H1 (cell line): Measurements from ENCODE around the gene KRTAP19-8. TPM values are rescaled to one million over a fixed set of nuclear protein-coding genes. Genes with fewer than 3 reads are reported as not detected.

Experiments
- CTCF ChIA-PET: fragments of 300-600 bp; sonication (Branson Sonifier 250); formaldehyde crosslinking; loops from one replicate; lab custom pipeline; 2021; ENCODE audit not compliant: partially characterized antibody; lab: Charles Lee
- POLR2A ChIA-PET: fragments of 300-600 bp; sonication (Branson Sonifier 250); formaldehyde crosslinking; loops from one replicate; lab custom pipeline; 2021; ENCODE audit warnings: inconsistent platforms; ENCODE audit not compliant: partially characterized antibody; lab: Charles Lee
- DNase-seq, 2 experiments: peaks; one replicate each; pipeline versions ENCODE4 v3.0.0 to v3.0.0-alpha.2; 2010 to 2022; ENCODE audit warnings: low spot score in 2 of 2, low read depth in 1 of 2, mixed read lengths in 1 of 2
- FAIRE-seq: peaks from 2 replicates; lab custom pipeline; 2011; peaks lifted over from hg19 to GRCh38; lab: Jason Lieb, UNC
- H2AFZ ChIP-seq: 2 replicates; pipeline ENCODE4 v1.8.1; 2012; ENCODE audit warnings: low read length, inconsistent platforms
- H2AK5ac ChIP-seq: 2 replicates; pipeline ENCODE4 v1.6.1; 2013; ENCODE audit warnings: low read depth, low read length
- H2BK120ac ChIP-seq: replicated peaks from 2 replicates; pipeline ENCODE3; 2013; ENCODE audit warnings: low read depth, low read length, inconsistent platforms
- H2BK12ac ChIP-seq: 2 replicates; pipeline ENCODE4 v1.6.1; 2013; ENCODE audit warnings: low read depth, low read length
- H2BK15ac ChIP-seq: 2 replicates; pipeline ENCODE4 v1.6.1; 2013; ENCODE audit warnings: low read length
- H2BK20ac ChIP-seq: 2 replicates; pipeline ENCODE4 v1.6.1; 2013; ENCODE audit warnings: low read length
- H2BK5ac ChIP-seq: 2 replicates; pipeline ENCODE4 v1.6.1; 2013; ENCODE audit warnings: low read depth, low read length
- H3K14ac ChIP-seq: 2 replicates; pipeline ENCODE4 v1.6.1; 2013; ENCODE audit warnings: inconsistent platforms; ENCODE audit not compliant: insufficient read length
- H3K18ac ChIP-seq: 2 replicates; pipeline ENCODE4 v1.6.1; 2013; ENCODE audit warnings: low read length; ENCODE audit errors: extremely low read depth
- H3K23ac ChIP-seq: 2 replicates; pipeline ENCODE4 v1.6.1; 2013; ENCODE audit warnings: inconsistent platforms; ENCODE audit not compliant: insufficient read length
- H3K23me2 ChIP-seq: 2 replicates; pipeline ENCODE4 v1.6.1; 2013; ENCODE audit warnings: low read depth, low read length
- H3K27ac ChIP-seq: 2 replicates; pipeline ENCODE4 v1.6.1; 2011; ENCODE audit warnings: low read depth, low read length, inconsistent platforms
- H3K27me3 ChIP-seq, 4 experiments: replicated peaks in 1 of 4; 1 replicate in 1 of 4; 2 replicates in 3 of 4; pipeline versions ENCODE4 v1.6.1 to v1.8.1; 2011 to 2013; ENCODE audit warnings: low read length in 3 of 4, mild to moderate bottlenecking in 3 of 4, inconsistent platforms in 2 of 4, mixed read lengths in 2 of 4, moderate library complexity in 1 of 4; ENCODE audit not compliant: control insufficient read depth in 3 of 4, insufficient read depth in 3 of 4; ENCODE audit errors: extremely low read depth in 1 of 4
- H3K36me3 ChIP-seq, 4 experiments: 2 replicates each; pipeline versions ENCODE4 v1.6.1 to v1.8.1; 2011 to 2013; ENCODE audit warnings: mild to moderate bottlenecking in 4 of 4, low read length in 3 of 4, moderate library complexity in 2 of 4, control low read depth in 1 of 4, inconsistent platforms in 1 of 4; ENCODE audit not compliant: insufficient read depth in 4 of 4, control insufficient read depth in 2 of 4
- H3K4ac ChIP-seq: replicated peaks from 2 replicates; pipeline ENCODE3; 2013; ENCODE audit warnings: low read length, low read depth, mixed read lengths, inconsistent platforms; ENCODE audit not compliant: insufficient read length
- H3K4me1 ChIP-seq, 4 experiments: replicated peaks in 1 of 4; 1 replicate in 1 of 4; 2 replicates in 3 of 4; pipeline versions ENCODE4 v1.6.1 to v1.8.1; 2011 to 2013; ENCODE audit warnings: low read length in 3 of 4, inconsistent platforms in 2 of 4, mixed read lengths in 1 of 4; ENCODE audit not compliant: insufficient read depth in 4 of 4, control insufficient read depth in 3 of 4
- H3K4me2 ChIP-seq, 2 experiments: 2 replicates each; pipeline versions ENCODE4 v1.6.1 to v1.8.1; 2011 to 2013; ENCODE audit warnings: low read depth in 2 of 2, low read length in 2 of 2, control low read depth in 1 of 2, inconsistent platforms in 1 of 2, mild to moderate bottlenecking in 1 of 2; ENCODE audit not compliant: insufficient read depth in 1 of 2
- H3K4me3 ChIP-seq, 4 experiments: fragments of 200-600, 300-600 bp in 1 of 4; sonication (generic), shearing (Covaris generic), sonication (Bioruptor Twin) in 1 of 4; 2 replicates each; pipeline versions ENCODE4 v1.5.1 to v1.8.1; 2011 to 2016; ENCODE audit warnings: low read length in 4 of 4, low read depth in 3 of 4, control low read depth in 2 of 4, inconsistent platforms in 2 of 4, mild to moderate bottlenecking in 2 of 4, mixed read lengths in 1 of 4, moderate library complexity in 1 of 4; ENCODE audit not compliant: insufficient read depth in 2 of 4; ENCODE audit errors: extremely low read depth in 1 of 4
- H3K56ac ChIP-seq: replicated peaks from 2 replicates; pipeline ENCODE3; 2013; ENCODE audit warnings: low read depth, mild to moderate bottlenecking, mixed read lengths, low read length, inconsistent platforms; ENCODE audit not compliant: insufficient read length
- H3K79me1 ChIP-seq: 2 replicates; pipeline ENCODE4 v1.6.1; 2013; ENCODE audit warnings: low read depth, low read length, control low read depth
- H3K79me2 ChIP-seq, 2 experiments: 2 replicates each; pipeline versions ENCODE4 v1.6.1 to v1.8.1; 2012 to 2013; ENCODE audit warnings: low read length in 2 of 2, mild to moderate bottlenecking in 2 of 2, inconsistent platforms in 1 of 2; ENCODE audit not compliant: insufficient read depth in 2 of 2, control insufficient read depth in 1 of 2
- H3K9ac ChIP-seq, 4 experiments: replicated peaks in 1 of 4; 1 replicate in 1 of 4; 2 replicates in 3 of 4; pipeline versions ENCODE4 v1.6.1 to v1.8.1; 2011 to 2013; ENCODE audit warnings: low read depth in 3 of 4, low read length in 3 of 4, control low read depth in 2 of 4, mild to moderate bottlenecking in 2 of 4, moderate library complexity in 2 of 4, inconsistent platforms in 1 of 4; ENCODE audit errors: extremely low read depth in 1 of 4
- H3K9me3 ChIP-seq, 2 experiments: 2 replicates each; pipeline versions ENCODE4 v1.6.1 to v1.8.1; 2012 to 2013; ENCODE audit warnings: mild to moderate bottlenecking in 2 of 2, moderate library complexity in 2 of 2, control low read depth in 1 of 2, inconsistent platforms in 1 of 2, low read depth in 1 of 2, low read length in 1 of 2, mixed read lengths in 1 of 2; ENCODE audit not compliant: insufficient read depth in 2 of 2
- H4K20me1 ChIP-seq, 2 experiments: replicated peaks in 1 of 2; 2 replicates each; pipeline versions ENCODE3 to v1.8.1; 2011 to 2013; ENCODE audit warnings: inconsistent platforms in 2 of 2, low read length in 2 of 2, mild to moderate bottlenecking in 1 of 2; ENCODE audit not compliant: insufficient read depth in 2 of 2, control insufficient read depth in 1 of 2
- H4K5ac ChIP-seq: 2 replicates; pipeline ENCODE4 v1.6.1; 2013; ENCODE audit warnings: low read length, low read depth, mixed read lengths, inconsistent platforms; ENCODE audit not compliant: insufficient read length
- H4K8ac ChIP-seq: 2 replicates; pipeline ENCODE4 v1.8.0; 2013; ENCODE audit warnings: mild to moderate bottlenecking, moderate library complexity, low read length, inconsistent platforms; ENCODE audit not compliant: insufficient read depth; ENCODE audit errors: extremely low read depth
- H4K91ac ChIP-seq: replicated peaks from 2 replicates; pipeline ENCODE3; 2013; ENCODE audit warnings: low read length, mixed read lengths, inconsistent platforms; ENCODE audit not compliant: insufficient read length
- ATF2 ChIP-seq: IDR thresholded peaks from 2 replicates; pipeline ENCODE4 v1.6.1; 2012; ENCODE audit warnings: low read length, inconsistent platforms
- BRCA1 ChIP-seq: IDR thresholded peaks from 2 replicates; pipeline ENCODE4 v1.6.1; 2012; ENCODE audit warnings: low read depth, low read length, improper control_type of control experiment
- CEBPB ChIP-seq: IDR thresholded peaks from 2 replicates; pipeline ENCODE4 v1.6.1; 2012; ENCODE audit warnings: low read depth, low read length
- CHD1 ChIP-seq: IDR thresholded peaks from 2 replicates; pipeline ENCODE4 v1.6.1; 2012; ENCODE audit warnings: low read depth, low read length, improper control_type of control experiment
- GTF2F1 ChIP-seq: IDR thresholded peaks from 2 replicates; pipeline ENCODE4 v1.6.1; 2012; ENCODE audit warnings: low read depth, low read length, improper control_type of control experiment, borderline replicate concordance
- HDAC2 ChIP-seq, 2 experiments: fragments of 300-600 bp in 1 of 2; sonication (generic) in 1 of 2; IDR thresholded peaks; 2 replicates each; pipeline ENCODE4 v1.6.1; 2011 to 2012; ENCODE audit warnings: low read depth in 2 of 2, low read length in 2 of 2, mild to moderate bottlenecking in 2 of 2, moderate library complexity in 2 of 2, borderline replicate concordance in 1 of 2, inconsistent platforms in 1 of 2
- KDM5A ChIP-seq: fragments of 200-600 bp; IDR thresholded peaks from 2 replicates; pipeline ENCODE4 v1.7.1; 2012; ENCODE audit warnings: mild to moderate bottlenecking, low read length, inconsistent platforms, mixed read lengths
- NANOG ChIP-seq: IDR thresholded peaks from 2 replicates; pipeline ENCODE4 v1.6.1; 2011; ENCODE audit warnings: low read length, low read depth, mild to moderate bottlenecking, inconsistent platforms; ENCODE audit not compliant: insufficient read depth, poor library complexity, severe bottlenecking
- RFX5 ChIP-seq: IDR thresholded peaks from 2 replicates; pipeline ENCODE4 v1.6.1; 2011; ENCODE audit warnings: low read depth, low read length, improper control_type of control experiment, borderline replicate concordance
- SP1 ChIP-seq: IDR thresholded peaks from 2 replicates; pipeline ENCODE4 v1.6.1; 2011; ENCODE audit warnings: low read depth, low read length
- SP2 ChIP-seq: IDR thresholded peaks from 2 replicates; pipeline ENCODE4 v1.6.1; 2012; ENCODE audit warnings: mild to moderate bottlenecking, low read length, inconsistent platforms
- SRF ChIP-seq: IDR thresholded peaks from 2 replicates; pipeline ENCODE4 v1.6.1; 2011; ENCODE audit warnings: mild to moderate bottlenecking, low read depth, low read length, moderate library complexity
- TBP ChIP-seq: IDR thresholded peaks from 2 replicates; pipeline ENCODE4 v1.6.1; 2011; ENCODE audit warnings: low read depth, low read length, improper control_type of control experiment
- TEAD4 ChIP-seq: IDR thresholded peaks from 2 replicates; pipeline ENCODE4 v1.6.1; 2012; ENCODE audit warnings: low read depth, low read length, inconsistent platforms, mixed read lengths
- WGBS, 2 experiments: shearing (Covaris generic) in 1 of 2; methylation state at CpG; one replicate each; pipeline versions ENCODE4 v1.1.6 to v1.1.7; 2013 to 2015; ENCODE audit warnings: low lambda C conversion rate in 2 of 2, mixed read lengths in 2 of 2, inconsistent platforms in 1 of 2, low coverage in 1 of 2, missing lambda C conversion rate in 1 of 2; ENCODE audit not compliant: insufficient replicate concordance in 2 of 2, insufficient coverage in 1 of 2, insufficient read length in 1 of 2; ENCODE audit errors: extremely low coverage in 1 of 2, missing lambda C conversion rate in 1 of 2; 5-methylcytosine and 5-hydroxymethylcytosine counted together
- polyA plus RNA-seq, 7 experiments: library from polyadenylated mRNA; depleted of rRNA in 3 of 7; stranded (reverse) in 5 of 7; unstranded in 2 of 7; fragments of >200 nt in 5 of 7; fragments of 200-250 nt in 2 of 7; gene quantifications; 1 replicate in 5 of 7; 2 replicates in 1 of 7; 4 replicates in 1 of 7; pipeline versions ENCODE4 v1.2.1 to v1.2.3, GENCODE V29; 2011 to 2013; ENCODE audit warnings: missing spikeins in 2 of 7, mixed read lengths in 2 of 7
- total RNA-seq: library from RNA; stranded (reverse); fragmentation: NEBNext Ultra II Directional; extraction: Animal tissue kit (Norgen Biotek cat#: 25700); gene quantifications from 2 replicates; pipeline ENCODE4 v1.2.1, GENCODE V29; 2021

The KRTAP19-8 gene
- total and polyA plus RNA-seq, 2 of the 8 experiments (the other 6 are each of a cell fraction or from before 2014, with no cell fraction given): not detected

GRCh38 chr21:30994932-30995331 is 43.3 kb downstream of the KRTAP19-8 start:
- DNase-seq (no peak), FAIRE-seq (no peak)
- H3K9ac ChIP-seq: no peak overlapping the region
- H3K4me1 ChIP-seq: no peaks in the 10 kb centered on the region
- H3K23me2 ChIP-seq: no peaks in the 10 kb centered on the region
- no peak overlapping the region for H2BK120ac ChIP-seq
- H3K4ac ChIP-seq: no peak overlapping the region
- no peak overlapping the region for H3K14ac ChIP-seq
- no peak overlapping the region for H2AFZ ChIP-seq
- H3K9me3 ChIP-seq: no peaks in the 10 kb centered on the region
- ChIA-PET CTCF (interaction anchor here (0.6 to 1.4 kb wide), 3 partner anchors 33 to 128 kb away, joined by 3 to 5 read pairs (median 4); no protein-coding TSS in a partner anchor), POLR2A (no interaction called here)
- no peak overlapping the region for H2BK20ac ChIP-seq
- H3K79me1 ChIP-seq: no peaks in the 10 kb centered on the region
- no peak overlapping the region for H3K27ac ChIP-seq
- 85% methylated on average over 5 of the region's 5 CpGs; no CpG with 5 or more reads in 1 of the 2 experiments for WGBS, 2 experiments
- H4K91ac ChIP-seq: no peak overlapping the region
- no peak overlapping the region for H4K8ac ChIP-seq
- no peaks in the 10 kb centered on the region for H3K27me3 ChIP-seq
- no peak overlapping the region for H3K18ac ChIP-seq
- H4K5ac ChIP-seq: no peak overlapping the region
- no peaks in the 10 kb centered on the region for H3K79me2 ChIP-seq
- H3K56ac ChIP-seq: no peak overlapping the region
- H2BK15ac ChIP-seq: no peak overlapping the region
- H3K4me3 ChIP-seq: no peak overlapping the region
- no peak overlapping the region for H3K4me2 ChIP-seq
- H3K36me3 ChIP-seq: no peaks in the 10 kb centered on the region
- H2BK5ac ChIP-seq: no peak overlapping the region
- no peaks in the 10 kb centered on the region for H4K20me1 ChIP-seq
- H2AK5ac ChIP-seq: no peak overlapping the region
- no peak overlapping the region for H2BK12ac ChIP-seq
- H3K23ac ChIP-seq: no peak overlapping the region
- TF ChIP-seq TBP (no peak), ATF2 (no peak), SP2 (no peak), HDAC2 (IDR thresholded peaks at IDR 0.05; ENCODE audit: borderline replicate concordance in 1 of 2, low read depth in 2 of 2, low read length in 2 of 2) (no peak), SRF (no peak), TEAD4 (no peak), SP1 (no peak), NANOG (no peak), GTF2F1 (no peak), KDM5A (no peak), BRCA1 (no peak), RFX5 (no peak), CHD1 (no peak), CEBPB (no peak)
